Activated T-cell treated with anti-CD3 and anti-CD28 coated beads for 1 hour (primary cell): ENCODE results near the gene PLLP.
"Not testable (repeated sequence)": the region's sequence is repeated elsewhere in the genome, so short reads cannot be mapped to it uniquely, and the experiment has no call there.

Experiments used
- DNase-seq: peaks from one replicate; pipeline ENCODE4 v3.0.0-alpha.2; 2020; ENCODE audit warnings: low read depth

Gene PLLP

GRCh38 chr16:57303021-57303909, 18.8 kb upstream of the PLLP start:
- no peak for DNase-seq

- DNase-seq = no peak
These were observed 16.8 kb upstream of the PLLP start for GRCh38 chr16:57301126-57301817.

- DNase-seq = peak; percentile 98
These were observed 16.1 kb upstream of the PLLP start for GRCh38 chr16:57300387-57301125.

- DNase-seq = peak; percentile 70
These were observed 15.4 kb upstream of the PLLP start for GRCh38 chr16:57299719-57300386.

GRCh38 chr16:57299009-57299718, 14.7 kb upstream of the PLLP start:
- no peak for DNase-seq

GRCh38 chr16:57297856-57298255, 13.4 kb upstream of the PLLP start:
- DNase-seq = peak; percentile 15

- no peak for DNase-seq
These were observed 5.2 kb upstream of the PLLP start for GRCh38 chr16:57289391-57290257.

GRCh38 chr16:57285379-57285778, 907 bp upstream of the PLLP start:
- DNase-seq = no peak

GRCh38 chr16:57284952-57285363, 486 bp upstream of the PLLP start:
- no peak for DNase-seq

GRCh38 chr16:57283959-57284208, 588 bp downstream of the PLLP start:
- DNase-seq = no peak

GRCh38 chr16:57283214-57283958, 1.1 kb downstream of the PLLP start:
- no peak for DNase-seq

- no peak for DNase-seq
These were observed 1.8 kb downstream of the PLLP start for GRCh38 chr16:57282510-57283213.

- DNase-seq = no peak
These were observed 2.7 kb downstream of the PLLP start for GRCh38 chr16:57281791-57282190.

GRCh38 chr16:57279780-57280638, 4.5 kb downstream of the PLLP start:
- no peak for DNase-seq

- no peak for DNase-seq
These were observed 6.0 kb downstream of the PLLP start for GRCh38 chr16:57278494-57278893.

- peak; percentile 29 for DNase-seq
These were observed 6.9 kb downstream of the PLLP start for GRCh38 chr16:57277586-57277985.

GRCh38 chr16:57276596-57276995, 7.9 kb downstream of the PLLP start:
- DNase-seq = no peak

- not testable (repeated sequence) for DNase-seq
These were observed 8.5 kb downstream of the PLLP start for GRCh38 chr16:57275946-57276345.
